Hepatocyte (in vitro differentiated cells): ENCODE results near the gene URM1. TPM values are rescaled to one million over a fixed set of nuclear protein-coding genes. Genes with fewer than 3 reads are reported as not detected.

Experiments used
- microRNA counts: library from miRNA; unstranded; fragments of <30 nt; microRNA quantifications from one replicate; lab custom pipeline; 2017
- microRNA-seq: library from miRNA; unstranded; fragments of <30 nt; microRNA quantifications from one replicate; pipeline ENCODE4, GENCODE V29; 2017
- polyA plus RNA-seq: library from polyadenylated mRNA; unstranded; fragments of >200 nt; fragmentation: Nextera tagmentation; extraction: Ambion mirVana; gene quantifications from 2 replicates; pipeline ENCODE4 v1.2.1, GENCODE V29; 2016
- total RNA-seq: library from RNA; depleted of rRNA; stranded (reverse); fragments of >200 nt; gene quantifications from 2 replicates; pipeline ENCODE4 v1.2.3, GENCODE V29; 2014

Gene URM1
- total and polyA plus RNA-seq, 2 experiments from 2014 or later = 32.7 to 55.7 TPM

MicroRNA genes within 50 kb of the gene (microRNA counts, 767-probe panel; counts per million panel counts)
- not detected for microRNA hsa-miR-219-2-3p (lab: Ali Mortazavi, UCI)

Small RNA genes within 50 kb of the gene (microRNA-seq; reads per million reads assigned to microRNA genes)
- not detected for gene MIR219B

Other genes with a start within 250 kb of the URM1 start
- gene PTGES2, start 243.6 kb upstream of the URM1 start, total RNA-seq = 29.4 and 36.5 TPM in 2 replicates
- gene PTGES2, start 243.6 kb upstream of the URM1 start, polyA plus RNA-seq = 68.1 and 81.7 TPM in 2 replicates
- gene LCN2, start 221.9 kb upstream of the URM1 start, total RNA-seq = 5.3 and 14.3 TPM in 2 replicates
- gene LCN2, start 221.9 kb upstream of the URM1 start, polyA plus RNA-seq = 5.6 and 12.8 TPM in 2 replicates
- 88.1 and 102 TPM in 2 replicates for gene BBLN, start 211.1 kb upstream of the URM1 start, total RNA-seq
- 86.6 and 92.6 TPM in 2 replicates for gene BBLN, start 211.1 kb upstream of the URM1 start, polyA plus RNA-seq
- 31.0 and 31.1 TPM in 2 replicates for gene CIZ1, start 179.8 kb upstream of the URM1 start, total RNA-seq
- 85.6 and 91.0 TPM in 2 replicates for gene CIZ1, start 179.8 kb upstream of the URM1 start, polyA plus RNA-seq
- gene DNM1, start 168.0 kb upstream of the URM1 start, total RNA-seq = 13.4 and 14.4 TPM in 2 replicates
- gene DNM1, start 168.0 kb upstream of the URM1 start, polyA plus RNA-seq = 37.2 and 40.6 TPM in 2 replicates
- gene GOLGA2, start 95.4 kb upstream of the URM1 start, total RNA-seq = 76.4 and 79.9 TPM in 2 replicates
- gene GOLGA2, start 95.4 kb upstream of the URM1 start, polyA plus RNA-seq = 37.6 and 59.2 TPM in 2 replicates
- 29.0 and 33.0 TPM in 2 replicates for gene SWI5, start 95.1 kb upstream of the URM1 start, total RNA-seq
- gene SWI5, start 95.1 kb upstream of the URM1 start, polyA plus RNA-seq = 55.7 and 58.4 TPM in 2 replicates
- 15.1 and 17.4 TPM in 2 replicates for gene TRUB2, start 48.9 kb upstream of the URM1 start, total RNA-seq
- 44.5 and 50.9 TPM in 2 replicates for gene TRUB2, start 48.9 kb upstream of the URM1 start, polyA plus RNA-seq
- gene COQ4, start 48.5 kb upstream of the URM1 start, total RNA-seq = 38.2 and 40.9 TPM in 2 replicates
- gene COQ4, start 48.5 kb upstream of the URM1 start, polyA plus RNA-seq = 35.2 and 42.8 TPM in 2 replicates
- gene SLC27A4, start 30.8 kb upstream of the URM1 start, total RNA-seq = 16.1 and 23.4 TPM in 2 replicates
- 19.1 and 21.9 TPM in 2 replicates for gene SLC27A4, start 30.8 kb upstream of the URM1 start, polyA plus RNA-seq
- gene CERCAM, start 49.5 kb downstream of the URM1 start, total RNA-seq = 49.2 and 51.6 TPM in 2 replicates
- 112 and 117 TPM in 2 replicates for gene CERCAM, start 49.5 kb downstream of the URM1 start, polyA plus RNA-seq
- 18.5 and 20.5 TPM in 2 replicates for gene ODF2, start 84.6 kb downstream of the URM1 start, total RNA-seq
- gene ODF2, start 84.6 kb downstream of the URM1 start, polyA plus RNA-seq = 18.4 and 25.4 TPM in 2 replicates
- 19.5 and 22.6 TPM in 2 replicates for gene GLE1, start 133.3 kb downstream of the URM1 start, total RNA-seq
- 13.3 and 15.1 TPM in 2 replicates for gene GLE1, start 133.3 kb downstream of the URM1 start, polyA plus RNA-seq
- 182 and 184 TPM in 2 replicates for gene SPTAN1, start 181.2 kb downstream of the URM1 start, total RNA-seq
- 123 and 144 TPM in 2 replicates for gene SPTAN1, start 181.2 kb downstream of the URM1 start, polyA plus RNA-seq